Measurements from ENCODE around the gene MYBL2. TPM values are rescaled to one million over a fixed set of nuclear protein-coding genes. Genes with fewer than 3 reads are reported as not detected.
A peak's percentile ranks its signal among the peaks of the same experiment; 100 is the strongest.

Gene MYBL2
- total and polyA plus RNA-seq, 2 experiments from 2014 or later: 27.3 to 30.6 TPM

- H3K27me3 ChIP-seq: no peaks in the 10 kb centered on the region
- no peak for TF ChIP-seq CTCF (IDR thresholded peaks at IDR 0.05; ENCODE audit: low read depth, low read length)
- no peak overlapping the region for H3K27ac ChIP-seq
- H3K36me3 ChIP-seq: no peaks in the 10 kb centered on the region
- no peaks in the 10 kb centered on the region for H3K9me3 ChIP-seq (ENCODE audit: low read depth)
- no peak overlapping the region for H3K4me3 ChIP-seq
- H3K4me1 ChIP-seq (ENCODE audit: low read depth): no peaks in the 10 kb centered on the region
- no peak for DNase-seq (ENCODE audit: low read depth in 1 of 2, low spot score in 1 of 2)
Measured at GRCh38 chr20:43728686-43729255, 61.9 kb downstream of the MYBL2 start.

- peak in 1 of 2 donors; percentile 74 for DNase-seq (ENCODE audit: low read depth in 1 of 2, low spot score in 1 of 2)
- TF ChIP-seq CTCF (IDR thresholded peaks at IDR 0.05; ENCODE audit: low read depth, low read length): no peak
- H3K4me1 ChIP-seq (ENCODE audit: low read depth): no peaks in the 10 kb centered on the region
- no peaks in the 10 kb centered on the region for H3K36me3 ChIP-seq
- no peak overlapping the region for H3K4me3 ChIP-seq
- no peaks in the 10 kb centered on the region for H3K9me3 ChIP-seq (ENCODE audit: low read depth)
- no peak overlapping the region for H3K27ac ChIP-seq
- no peaks in the 10 kb centered on the region for H3K27me3 ChIP-seq
Measured at GRCh38 chr20:43731469-43731868, 64.6 kb downstream of the MYBL2 start.

- DNase-seq (ENCODE audit: low read depth in 1 of 2, low spot score in 1 of 2): no peak
- H3K4me3 ChIP-seq: no peak overlapping the region
- no peak for TF ChIP-seq CTCF (IDR thresholded peaks at IDR 0.05; ENCODE audit: low read depth, low read length)
- no peaks in the 10 kb centered on the region for H3K27me3 ChIP-seq
- H3K36me3 ChIP-seq: no peaks in the 10 kb centered on the region
- no peaks in the 10 kb centered on the region for H3K4me1 ChIP-seq (ENCODE audit: low read depth)
- no peak overlapping the region for H3K27ac ChIP-seq
- no peaks in the 10 kb centered on the region for H3K9me3 ChIP-seq (ENCODE audit: low read depth)
Measured at GRCh38 chr20:43731927-43732326, 65.0 kb downstream of the MYBL2 start.

GRCh38 chr20:43736588-43737158 is 69.8 kb downstream of the MYBL2 start:
- TF ChIP-seq CTCF (IDR thresholded peaks at IDR 0.05; ENCODE audit: low read depth, low read length): no peak
- H3K4me3 ChIP-seq: no peak overlapping the region
- no peak overlapping the region for H3K27ac ChIP-seq
- H3K27me3 ChIP-seq: no peaks in the 10 kb centered on the region
- no peaks in the 10 kb centered on the region for H3K9me3 ChIP-seq (ENCODE audit: low read depth)
- peak in 1 of 2 donors; percentile 33 for DNase-seq (ENCODE audit: low read depth in 1 of 2, low spot score in 1 of 2)
- H3K36me3 ChIP-seq: no peaks in the 10 kb centered on the region
- no peaks in the 10 kb centered on the region for H3K4me1 ChIP-seq (ENCODE audit: low read depth)

GRCh38 chr20:43737925-43738324 is 71.0 kb downstream of the MYBL2 start:
- Histone ChIP-seq H3K36me3 (no peaks in the 10 kb centered on the region), H3K27me3 (no peaks in the 10 kb centered on the region), H3K9me3 (ENCODE audit: low read depth) (no peaks in the 10 kb centered on the region), H3K4me1 (ENCODE audit: low read depth) (no peaks in the 10 kb centered on the region), H3K27ac (no peak overlapping the region), H3K4me3 (no peak overlapping the region)
- DNase-seq (ENCODE audit: low read depth in 1 of 2, low spot score in 1 of 2): no peak
- no peak for TF ChIP-seq CTCF (IDR thresholded peaks at IDR 0.05; ENCODE audit: low read depth, low read length)
